HepG2 (cell line): ENCODE results near the gene MOV10L1. TPM values are rescaled to one million over a fixed set of nuclear protein-coding genes. Genes with fewer than 3 reads are reported as not detected.

Source experiments
- ATAC-seq: fragments of 200-7000 bp; cut with Tn5 transposase; 3 replicates; pipeline ENCODE4 v1.9.1; 2020; ENCODE audit warnings: mild to moderate bottlenecking, moderate library complexity
- BruUV-seq: library from RNA; stranded (reverse); fragments of 400-500 nt; replicated peaks from 2 replicates; lab custom pipeline; 2021; lab: Mats Ljungman, UMichigan
- CTCF ChIA-PET: fragments of 300-600 bp; formaldehyde crosslinking; extraction: SDS; loops from one replicate; lab custom pipeline; 2021; ENCODE audit warnings: low total read pairs, inconsistent platforms, low intra/inter-chr PET ratio; lab: Yijun Ruan, JAX
- POLR2A ChIA-PET: fragments of 350-600 bp; sonication (Branson Sonifier 250); formaldehyde crosslinking; loops from one replicate; lab custom pipeline; 2020; ENCODE audit warnings: antibody characterized with exemption, inconsistent platforms; lab: Yijun Ruan, JAX
- DNase-seq: peaks from one replicate; pipeline ENCODE4 v3.0.0-alpha.2; 2015; ENCODE audit warnings: low spot score
- FAIRE-seq: peaks from 3 replicates; lab custom pipeline; 2011; peaks lifted over from hg19 to GRCh38; lab: Jason Lieb, UNC
- H2AFZ ChIP-seq: one replicate; pipeline ENCODE4 v1.6.1; 2011; ENCODE audit warnings: low read length, inconsistent platforms
- H3K27ac ChIP-seq: fragments of 300-600 bp; 3 replicates; pipeline ENCODE4 v1.8.0; 2011; ENCODE audit warnings: mixed run types, mild to moderate bottlenecking, mixed read lengths, low read length, inconsistent platforms; ENCODE audit not compliant: insufficient read depth; ENCODE audit errors: extremely low read length
- H3K27me3 ChIP-seq, 2 experiments: fragments of 200-600 bp in 1 of 2; 2 replicates in 1 of 2; 3 replicates in 1 of 2; pipeline versions ENCODE4 v1.6.0 to v1.8.0; 2011; ENCODE audit warnings: low read length in 2 of 2, mild to moderate bottlenecking in 2 of 2, moderate library complexity in 2 of 2, inconsistent platforms in 1 of 2; ENCODE audit not compliant: insufficient read depth in 2 of 2, control insufficient read depth in 1 of 2
- H3K36me3 ChIP-seq, 2 experiments: fragments of 200-600 bp in 1 of 2; replicated peaks in 1 of 2; 2 replicates in 1 of 2; 3 replicates in 1 of 2; pipeline versions ENCODE4 v1.5.1 to v1.8.0; 2011; ENCODE audit warnings: low read length in 2 of 2, inconsistent platforms in 1 of 2; ENCODE audit not compliant: insufficient read depth in 2 of 2, control insufficient read depth in 1 of 2
- H3K4me1 ChIP-seq: 2 replicates; pipeline ENCODE4 v1.5.1; 2012; ENCODE audit warnings: low read length, inconsistent platforms; ENCODE audit not compliant: insufficient read depth
- H3K4me2 ChIP-seq: 2 replicates; pipeline ENCODE4 v1.6.0; 2011; ENCODE audit warnings: low read depth, low read length, inconsistent platforms
- H3K4me3 ChIP-seq, 3 experiments: fragments of 200-600 bp in 1 of 3; sonication (generic), shearing (Covaris generic) in 1 of 3; replicated peaks in 1 of 3; 2 replicates each; pipeline ENCODE4 v1.5.1; 2011 to 2016; ENCODE audit warnings: low read length in 3 of 3, inconsistent platforms in 2 of 3, low read depth in 2 of 3, mild to moderate bottlenecking in 2 of 3, control low read depth in 1 of 3, mixed read lengths in 1 of 3; ENCODE audit not compliant: insufficient read depth in 1 of 3
- H3K79me2 ChIP-seq: one replicate; pipeline ENCODE4 v1.6.1; 2011; ENCODE audit warnings: low read length, inconsistent platforms; ENCODE audit not compliant: insufficient read depth
- H3K9ac ChIP-seq: 2 replicates; pipeline ENCODE4 v1.6.0; 2011; ENCODE audit warnings: mild to moderate bottlenecking, low read depth, low read length, inconsistent platforms; ENCODE audit not compliant: insufficient read depth
- H3K9me3 ChIP-seq: 2 replicates; pipeline ENCODE4 v1.5.1; 2012; ENCODE audit warnings: mild to moderate bottlenecking, low read length
- H4K20me1 ChIP-seq: 2 replicates; pipeline ENCODE4 v1.6.0; 2011; ENCODE audit warnings: inconsistent platforms, mild to moderate bottlenecking, low read length, moderate library complexity; ENCODE audit not compliant: insufficient read depth
- AKAP8 ChIP-seq: sonication (generic); formaldehyde crosslinking; IDR thresholded peaks from 2 replicates; pipeline ENCODE4 v1.5.1; 2020; ENCODE audit warnings: mild to moderate bottlenecking, missing genetic modification reagents
- GTF2F1 ChIP-seq: fragments of 150-350 bp; IDR thresholded peaks from 2 replicates; pipeline ENCODE4 v1.6.1; 2014; ENCODE audit warnings: low read length
- HNRNPL ChIP-seq: fragments of 200-400 bp; formaldehyde crosslinking; IDR thresholded peaks from 2 replicates; pipeline ENCODE4 v1.6.1; 2017; ENCODE audit warnings: mild to moderate bottlenecking, low read depth, low read length
- MEF2D ChIP-seq: sonication (generic); formaldehyde crosslinking; IDR thresholded peaks from 2 replicates; pipeline ENCODE4 v1.5.1; 2020; ENCODE audit warnings: mild to moderate bottlenecking, missing genetic modification reagents
- MIXL1 ChIP-seq: IDR thresholded peaks from 2 replicates; pipeline ENCODE4 v1.6.1; 2016
- NCOA2 ChIP-seq: sonication (generic); formaldehyde crosslinking; IDR thresholded peaks from 2 replicates; pipeline ENCODE4 v1.8.0; 2022; ENCODE audit warnings: inconsistent platforms
- NFYC ChIP-seq: IDR thresholded peaks from 2 replicates; pipeline ENCODE4 v1.6.1; 2016; ENCODE audit warnings: missing genetic modification reagents, missing compliant biosample characterization
- RBM39 ChIP-seq: fragments of 200-400 bp; formaldehyde crosslinking; IDR thresholded peaks from one replicate; pipeline ENCODE4 v1.6.1; 2018; ENCODE audit warnings: antibody characterized with exemption, mild to moderate bottlenecking, low read depth, low read length; ENCODE audit not compliant: poor library complexity, severe bottlenecking
- RNF2 ChIP-seq: fragments of 450-650 bp; conservative IDR thresholded peaks from 2 replicates; pipeline ENCODE4 v1.6.1; 2016; ENCODE audit warnings: low read depth
- SOX5 ChIP-seq: IDR thresholded peaks from 2 replicates; pipeline ENCODE4 v1.6.1; 2016; ENCODE audit warnings: borderline replicate concordance
- TAF1 ChIP-seq: sonication (generic); formaldehyde crosslinking; IDR thresholded peaks from 2 replicates; pipeline ENCODE4 v1.4.0; 2020; ENCODE audit warnings: missing genetic modification reagents
- TCF12 ChIP-seq, 2 experiments: fragments of 450-650 bp in 1 of 2; sonication (generic) in 1 of 2; formaldehyde crosslinking in 1 of 2; IDR thresholded peaks; 2 replicates each; pipeline versions ENCODE4 v1.6.1 to v1.8.0; 2017 to 2022; ENCODE audit warnings: antibody characterized with exemption in 1 of 2, mild to moderate bottlenecking in 1 of 2, missing genetic modification reagents in 1 of 2, moderate library complexity in 1 of 2
- XRCC5 ChIP-seq: fragments of 200-400 bp; formaldehyde crosslinking; optimal IDR thresholded peaks from 2 replicates; pipeline ENCODE3; 2017; ENCODE audit warnings: mild to moderate bottlenecking, low read length
- ZNF337 ChIP-seq: sonication (generic); formaldehyde crosslinking; IDR thresholded peaks from 2 replicates; pipeline ENCODE4 v1.5.1; 2020; ENCODE audit warnings: missing genetic modification reagents, low read depth, mild to moderate bottlenecking, borderline replicate concordance
- ZNF432 ChIP-seq: sonication (generic); formaldehyde crosslinking; IDR thresholded peaks from 2 replicates; pipeline ENCODE4 v1.5.0; 2020; ENCODE audit warnings: missing genetic modification reagents, mild to moderate bottlenecking, borderline replicate concordance
- ZNF558 ChIP-seq: sonication (generic); formaldehyde crosslinking; IDR thresholded peaks from 2 replicates; pipeline ENCODE4 v1.9.0; 2022; ENCODE audit warnings: mild to moderate bottlenecking, missing genetic modification reagents, borderline replicate concordance
- ZSCAN25 ChIP-seq: sonication (generic); formaldehyde crosslinking; IDR thresholded peaks from 2 replicates; pipeline ENCODE4 v1.8.0; 2022; ENCODE audit warnings: mild to moderate bottlenecking, missing genetic modification reagents
- WGBS: methylation state at CpG from one replicate; pipeline ENCODE4 v1.1.6; 2017; ENCODE audit warnings: low lambda C conversion rate; 5-methylcytosine and 5-hydroxymethylcytosine counted together
- in situ Hi-C: cut with HindIII; loops from 2 replicates; pipeline ENCODE4 v1.10.0; 2017; ENCODE audit warnings: low pct_unique_long_range_greater_than_20kb; ENCODE audit not compliant: extremely low pct_ligation_motif_present
- intact Hi-C: fragments of 100-400 bp; cut with micrococcal nuclease; formaldehyde crosslinking; loops from one replicate; pipeline ENCODE4 v1.10.0; 2022; ENCODE audit not compliant: unreplicated experiment
- polyA plus RNA-seq, 8 experiments: library from polyadenylated mRNA; depleted of rRNA in 3 of 8; stranded (reverse) in 7 of 8; unstranded in 1 of 8; fragments of >200 nt; fragmentation: Illumina TruSeq in 4 of 8; extraction: Trizol in 4 of 8; gene quantifications; 2 replicates each; pipeline versions ENCODE4 v1.2.1 to v1.2.3, GENCODE V29; 2011 to 2016; ENCODE audit warnings: low read depth in 4 of 8, missing spikeins in 1 of 8, mixed read lengths in 1 of 8; ENCODE audit not compliant: insufficient read depth in 1 of 8
- total RNA-seq, 5 experiments: library from RNA; depleted of rRNA; stranded (reverse); fragments of >200 nt; fragmentation: Illumina TruSeq; extraction: Trizol; gene quantifications; 2 replicates each; pipeline ENCODE4 v1.2.3, GENCODE V29; 2016; ENCODE audit warnings: low read depth in 1 of 5
- TF ChIP-seq, protein P1 (sequence below): sonication (generic); formaldehyde crosslinking; IDR thresholded peaks from 2 replicates; pipeline ENCODE4 v1.4.0; 2020; ENCODE audit warnings: missing genetic modification reagents, mild to moderate bottlenecking, borderline replicate concordance
- TF ChIP-seq, protein P2 (sequence below): sonication (generic); formaldehyde crosslinking; IDR thresholded peaks from 2 replicates; pipeline ENCODE4 v1.4.0; 2020; ENCODE audit warnings: missing genetic modification reagents
- TF ChIP-seq, protein P3 (sequence below): sonication (generic); formaldehyde crosslinking; IDR thresholded peaks from 2 replicates; pipeline ENCODE4 v1.4.0; 2020; ENCODE audit warnings: low read depth, mild to moderate bottlenecking, missing genetic modification reagents

Gene MOV10L1
- total and polyA plus RNA-seq, 2 of the 13 experiments (the other 11 are each of a cell fraction or from before 2014, with no cell fraction given) = 0.11 to 0.12 TPM

DNA sequence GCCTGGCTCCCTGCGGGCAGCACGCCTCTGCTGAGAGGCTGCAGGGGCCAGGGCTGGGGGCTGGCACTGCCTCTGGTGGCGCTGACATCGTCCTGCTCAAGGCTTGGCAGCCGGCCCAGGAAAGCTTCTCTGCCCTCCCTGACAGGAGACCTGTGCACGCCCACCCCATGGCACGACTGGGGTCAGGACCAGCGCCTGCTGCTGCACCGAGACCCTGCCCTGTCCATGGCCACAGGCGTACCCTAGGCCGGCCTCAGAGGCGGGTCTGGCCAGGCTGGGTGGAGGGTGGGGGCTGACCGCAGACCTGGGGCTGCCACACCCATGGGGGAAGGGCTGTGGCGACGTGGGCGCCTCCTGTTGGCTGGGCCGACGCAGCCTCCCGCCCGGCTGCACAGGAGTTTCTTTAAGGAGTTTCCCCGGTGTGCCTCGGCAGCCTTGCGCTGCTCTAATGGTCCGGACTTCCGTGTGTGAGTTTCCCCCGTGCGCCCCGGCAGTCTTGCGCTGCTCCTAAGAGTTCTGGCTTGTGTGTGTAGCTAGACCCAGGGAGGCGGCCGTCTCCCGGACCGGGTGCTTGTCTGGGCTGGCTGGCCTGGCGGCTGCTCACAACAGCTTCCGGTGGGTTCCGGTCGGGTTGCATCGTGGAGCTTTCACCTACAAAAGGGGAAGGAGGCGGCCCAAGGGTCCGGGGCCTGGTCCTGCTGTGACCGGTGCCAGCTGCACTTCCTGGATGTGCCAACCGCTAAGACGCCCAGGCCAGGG is 100.6 kb downstream of the MOV10L1 start (continued):
- TF ChIP-seq, protein P1, sequence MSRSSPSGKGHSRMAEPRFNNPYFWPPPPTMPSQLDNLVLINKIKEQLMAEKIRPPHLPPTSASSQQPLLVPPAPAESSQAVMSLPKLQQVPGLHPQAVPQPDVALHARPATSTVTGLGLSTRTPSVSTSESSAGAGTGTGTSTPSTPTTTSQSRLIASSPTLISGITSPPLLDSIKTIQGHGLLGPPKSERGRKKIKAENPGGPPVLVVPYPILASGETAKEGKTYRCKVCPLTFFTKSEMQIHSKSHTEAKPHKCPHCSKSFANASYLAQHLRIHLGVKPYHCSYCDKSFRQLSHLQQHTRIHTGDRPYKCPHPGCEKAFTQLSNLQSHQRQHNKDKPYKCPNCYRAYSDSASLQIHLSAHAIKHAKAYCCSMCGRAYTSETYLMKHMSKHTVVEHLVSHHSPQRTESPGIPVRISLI (CRISPR knock-in tag) = no peak
- TF ChIP-seq MIXL1 (CRISPR knock-in tag) = no peak
- TF ChIP-seq TAF1 (CRISPR knock-in tag) = no peak
- no peak for TF ChIP-seq GTF2F1
- TF ChIP-seq AKAP8 (CRISPR knock-in tag) = peak; percentile 74
- no peak for TF ChIP-seq NCOA2 (CRISPR knock-in tag)
- TF ChIP-seq SOX5 (CRISPR knock-in tag) = no peak
- no peak for TF ChIP-seq ZNF337 (CRISPR knock-in tag)
- no peak for TF ChIP-seq ZNF558 (CRISPR knock-in tag)

DNA sequence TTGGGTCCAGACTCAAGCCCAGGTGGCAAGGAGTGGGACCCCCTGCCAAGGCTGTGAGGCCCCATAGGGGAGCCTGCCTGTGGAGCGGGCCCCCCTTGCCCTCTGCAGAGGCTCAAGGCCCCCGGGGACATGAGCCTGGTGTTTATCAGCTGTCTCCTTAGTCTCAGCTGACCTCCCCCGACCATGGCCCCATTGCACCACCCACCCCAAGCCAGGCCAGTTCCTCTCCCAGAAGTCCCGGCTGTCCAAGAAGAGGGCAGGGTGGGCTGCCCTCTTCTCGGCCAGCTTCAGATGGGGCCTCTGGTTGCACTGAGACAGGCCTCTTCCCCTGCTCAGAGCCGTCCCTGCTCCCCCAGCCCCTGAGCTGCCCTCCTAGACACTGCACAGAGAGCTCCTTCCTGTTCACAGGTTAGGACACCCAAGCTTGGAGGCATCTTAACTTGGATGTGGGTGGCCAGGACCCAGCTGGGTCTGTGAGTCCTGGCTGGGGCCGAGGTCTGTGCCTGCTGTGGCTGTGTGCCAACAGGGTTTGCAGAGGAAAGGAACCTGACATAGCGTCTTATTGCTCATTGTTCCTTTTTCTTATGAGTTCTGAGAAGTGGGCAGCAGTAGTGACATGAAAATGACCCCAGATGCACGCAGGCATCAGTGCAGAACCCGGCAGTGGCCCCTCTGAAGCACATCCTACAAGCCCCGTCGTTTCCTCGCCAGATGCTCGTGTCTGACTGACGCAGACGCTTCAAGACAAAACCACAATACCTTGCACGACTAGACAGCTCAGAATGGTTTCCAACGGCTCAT is 101.3 kb downstream of the MOV10L1 start:
- Histone ChIP-seq H3K27ac (no peak overlapping the region), H3K36me3 (peaks cover 14 to 22% of the 10 kb centered on the region in 2 experiments; a peak in 4 of 5 replicates), H3K79me2 (peaks cover 18% of the 10 kb centered on the region), H3K4me3 (no peak overlapping the region), H4K20me1 (peaks cover 2% of the 10 kb centered on the region; the same call in 1 of the 2 replicates), H3K9ac (no peak overlapping the region), H3K4me1 (peaks cover 9% of the 10 kb centered on the region), H3K4me2 (no peak overlapping the region), H2AFZ (no peak overlapping the region), H3K9me3 (no peaks in the 10 kb centered on the region), H3K27me3 (no peaks in the 10 kb centered on the region)
- intact Hi-C loops = no loop called here
- no peak for ATAC-seq
- POLR2A ChIA-PET = no interaction called here
- in situ Hi-C loops = no loop called here
- FAIRE-seq = no peak
- DNase-seq = no peak
- CTCF ChIA-PET = no interaction called here
- WGBS = 95% methylated on average over 14 of the region's 18 CpGs
- no TSS peak for BruUV-seq
- TF ChIP-seq RBM39 (no peak), XRCC5 (no peak), ZNF432 (CRISPR knock-in tag) (no peak), HNRNPL (no peak), TCF12 (IDR thresholded peaks at IDR 0.05) (no peak), TCF12 (CRISPR knock-in tag; IDR thresholded peaks at IDR 0.05) (no peak), ZSCAN25 (CRISPR knock-in tag) (no peak), NFYC (CRISPR knock-in tag) (no peak), MEF2D (CRISPR knock-in tag) (no peak), RNF2 (no peak)
- TF ChIP-seq, protein P2, sequence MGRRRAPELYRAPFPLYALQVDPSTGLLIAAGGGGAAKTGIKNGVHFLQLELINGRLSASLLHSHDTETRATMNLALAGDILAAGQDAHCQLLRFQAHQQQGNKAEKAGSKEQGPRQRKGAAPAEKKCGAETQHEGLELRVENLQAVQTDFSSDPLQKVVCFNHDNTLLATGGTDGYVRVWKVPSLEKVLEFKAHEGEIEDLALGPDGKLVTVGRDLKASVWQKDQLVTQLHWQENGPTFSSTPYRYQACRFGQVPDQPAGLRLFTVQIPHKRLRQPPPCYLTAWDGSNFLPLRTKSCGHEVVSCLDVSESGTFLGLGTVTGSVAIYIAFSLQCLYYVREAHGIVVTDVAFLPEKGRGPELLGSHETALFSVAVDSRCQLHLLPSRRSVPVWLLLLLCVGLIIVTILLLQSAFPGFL (CRISPR knock-in tag) = no peak
- TF ChIP-seq, protein P3, sequence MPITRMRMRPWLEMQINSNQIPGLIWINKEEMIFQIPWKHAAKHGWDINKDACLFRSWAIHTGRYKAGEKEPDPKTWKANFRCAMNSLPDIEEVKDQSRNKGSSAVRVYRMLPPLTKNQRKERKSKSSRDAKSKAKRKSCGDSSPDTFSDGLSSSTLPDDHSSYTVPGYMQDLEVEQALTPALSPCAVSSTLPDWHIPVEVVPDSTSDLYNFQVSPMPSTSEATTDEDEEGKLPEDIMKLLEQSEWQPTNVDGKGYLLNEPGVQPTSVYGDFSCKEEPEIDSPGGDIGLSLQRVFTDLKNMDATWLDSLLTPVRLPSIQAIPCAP = no peak
